OCI-LY7 (cell line): ENCODE results near the gene CELF4. TPM values are rescaled to one million over a fixed set of nuclear protein-coding genes. Genes with fewer than 3 reads are reported as not detected.

Source experiments
- BruUV-seq: library from RNA; stranded (reverse); fragments of 400-500 nt; replicated peaks from 2 replicates; lab custom pipeline; 2021; lab: Mats Ljungman, UMichigan
- CTCF ChIA-PET: fragments of 300-600 bp; sonication (Branson Sonifier 250); formaldehyde crosslinking; loops from one replicate; lab custom pipeline; 2022; ENCODE audit warnings: antibody characterized with exemption; ENCODE audit not compliant: unreplicated experiment; lab: Charles Lee
- POLR2A ChIA-PET: fragments of 300-600 bp; sonication (Branson Sonifier 250); formaldehyde crosslinking; loops from one replicate; lab custom pipeline; 2022; ENCODE audit warnings: antibody characterized with exemption; lab: Charles Lee
- DNase-seq: peaks from one replicate; pipeline ENCODE4 v3.0.0-alpha.2; 2015; ENCODE audit warnings: low spot score
- H2AFZ ChIP-seq: fragments of 200-600 bp; sonication (generic), shearing (Covaris generic); 2 replicates; pipeline ENCODE4 v1.6.1; 2014; ENCODE audit warnings: mild to moderate bottlenecking, antibody characterized with exemption, low read length, moderate library complexity
- H3K27ac ChIP-seq: fragments of 200-600 bp; sonication (generic); 2 replicates; pipeline ENCODE4 v1.5.1; 2014; ENCODE audit warnings: mixed run types, low read depth, mild to moderate bottlenecking, moderate library complexity, low read length, inconsistent platforms; ENCODE audit not compliant: poor library complexity, severe bottlenecking
- H3K36me3 ChIP-seq: fragments of 200-600 bp; sonication (generic); 2 replicates; pipeline ENCODE4 v1.6.1; 2014; ENCODE audit warnings: mild to moderate bottlenecking, antibody characterized with exemption, low read length, moderate library complexity, mixed read lengths; ENCODE audit not compliant: insufficient read depth
- H3K4me1 ChIP-seq: fragments of 200-600 bp; sonication (generic); 2 replicates; pipeline ENCODE4 v1.5.1; 2014; ENCODE audit warnings: mild to moderate bottlenecking, low read length; ENCODE audit not compliant: insufficient read depth, poor library complexity, severe bottlenecking
- H3K4me2 ChIP-seq: fragments of 200-600 bp; sonication (generic); 2 replicates; pipeline ENCODE4 v1.6.1; 2014; ENCODE audit warnings: mild to moderate bottlenecking, low read length
- H3K4me3 ChIP-seq: fragments of 200-600 bp; sonication (generic); 2 replicates; pipeline ENCODE4 v1.5.1; 2014; ENCODE audit warnings: mild to moderate bottlenecking, low read depth, low read length; ENCODE audit not compliant: poor library complexity, severe bottlenecking
- H3K79me2 ChIP-seq: fragments of 200-600 bp; sonication (generic); 2 replicates; pipeline ENCODE4 v1.6.1; 2016; ENCODE audit warnings: low read depth, mild to moderate bottlenecking, low read length, moderate library complexity, mixed read lengths; ENCODE audit not compliant: insufficient read depth
- H3K9me2 ChIP-seq: fragments of 200-600 bp; sonication (generic); 2 replicates; pipeline ENCODE4 v1.6.1; 2016; ENCODE audit warnings: mild to moderate bottlenecking, low read length, mixed read lengths; ENCODE audit not compliant: insufficient read depth
- H3K9me3 ChIP-seq: fragments of 200-600 bp; sonication (generic); 2 replicates; pipeline ENCODE4 v1.6.1; 2014; ENCODE audit warnings: mild to moderate bottlenecking, mixed run types, low read length, mixed read lengths
- H4K20me1 ChIP-seq: fragments of 200-600 bp; sonication (generic); 2 replicates; pipeline ENCODE4 v1.6.1; 2014; ENCODE audit warnings: mild to moderate bottlenecking, antibody characterized with exemption, low read length, moderate library complexity, mixed read lengths; ENCODE audit not compliant: insufficient read depth
- EZH2phosphoT487 ChIP-seq: fragments of 200-600 bp; sonication (generic); IDR thresholded peaks from 2 replicates; pipeline ENCODE4 v1.6.1; 2018; ENCODE audit warnings: low read depth, borderline replicate concordance, mild to moderate bottlenecking, mixed run types, antibody characterized with exemption, low read length, moderate library complexity, mixed read lengths
- intact Hi-C: fragments of 100-400 bp; cut with micrococcal nuclease; formaldehyde crosslinking; loops from one replicate; pipeline ENCODE4 v1.10.0; 2022; ENCODE audit not compliant: unreplicated experiment
- total RNA-seq, 2 experiments: library from RNA; depleted of rRNA in 1 of 2; stranded (reverse); fragments of >200 nt in 1 of 2; shearing (Covaris generic) in 1 of 2; gene quantifications; 2 replicates each; pipeline ENCODE4 v1.2.3, GENCODE V29; 2014 to 2022
- TF ChIP-seq, protein P1 (sequence below): fragments of 200-600 bp; sonication (generic); conservative IDR thresholded peaks from 2 replicates; pipeline ENCODE4 v1.5.1; 2014; ENCODE audit warnings: mild to moderate bottlenecking, antibody characterized with exemption, low read length, moderate library complexity, mixed read lengths

The CELF4 gene
- total RNA-seq, 2 experiments from 2014 or later: not detected

DNA sequence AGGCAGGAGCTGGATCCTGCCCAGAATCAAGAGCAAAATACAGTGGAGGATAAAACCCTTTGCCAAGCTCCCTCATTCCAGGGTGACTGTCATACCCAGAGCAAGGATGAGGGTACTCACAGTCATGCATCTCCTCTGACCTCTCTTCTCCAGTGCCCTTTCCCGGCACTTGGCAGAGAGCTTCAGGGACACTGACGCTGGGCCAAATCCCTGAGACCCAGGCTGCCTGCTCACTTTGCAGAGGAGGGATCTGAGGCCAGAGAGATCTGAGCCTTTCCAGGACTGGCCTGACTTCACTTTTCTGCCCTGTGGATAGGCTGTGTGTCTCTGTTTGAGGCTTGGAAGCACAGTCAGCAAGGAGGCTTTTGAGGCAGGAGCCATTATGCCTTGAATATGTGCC, 330.0 kb downstream of the CELF4 start:
- no TSS peak for BruUV-seq
- intact Hi-C loops: no loop called here
- TF ChIP-seq EZH2phosphoT487: no peak
- TF ChIP-seq, protein P1, sequence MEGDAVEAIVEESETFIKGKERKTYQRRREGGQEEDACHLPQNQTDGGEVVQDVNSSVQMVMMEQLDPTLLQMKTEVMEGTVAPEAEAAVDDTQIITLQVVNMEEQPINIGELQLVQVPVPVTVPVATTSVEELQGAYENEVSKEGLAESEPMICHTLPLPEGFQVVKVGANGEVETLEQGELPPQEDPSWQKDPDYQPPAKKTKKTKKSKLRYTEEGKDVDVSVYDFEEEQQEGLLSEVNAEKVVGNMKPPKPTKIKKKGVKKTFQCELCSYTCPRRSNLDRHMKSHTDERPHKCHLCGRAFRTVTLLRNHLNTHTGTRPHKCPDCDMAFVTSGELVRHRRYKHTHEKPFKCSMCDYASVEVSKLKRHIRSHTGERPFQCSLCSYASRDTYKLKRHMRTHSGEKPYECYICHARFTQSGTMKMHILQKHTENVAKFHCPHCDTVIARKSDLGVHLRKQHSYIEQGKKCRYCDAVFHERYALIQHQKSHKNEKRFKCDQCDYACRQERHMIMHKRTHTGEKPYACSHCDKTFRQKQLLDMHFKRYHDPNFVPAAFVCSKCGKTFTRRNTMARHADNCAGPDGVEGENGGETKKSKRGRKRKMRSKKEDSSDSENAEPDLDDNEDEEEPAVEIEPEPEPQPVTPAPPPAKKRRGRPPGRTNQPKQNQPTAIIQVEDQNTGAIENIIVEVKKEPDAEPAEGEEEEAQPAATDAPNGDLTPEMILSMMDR: no peak

DNA sequence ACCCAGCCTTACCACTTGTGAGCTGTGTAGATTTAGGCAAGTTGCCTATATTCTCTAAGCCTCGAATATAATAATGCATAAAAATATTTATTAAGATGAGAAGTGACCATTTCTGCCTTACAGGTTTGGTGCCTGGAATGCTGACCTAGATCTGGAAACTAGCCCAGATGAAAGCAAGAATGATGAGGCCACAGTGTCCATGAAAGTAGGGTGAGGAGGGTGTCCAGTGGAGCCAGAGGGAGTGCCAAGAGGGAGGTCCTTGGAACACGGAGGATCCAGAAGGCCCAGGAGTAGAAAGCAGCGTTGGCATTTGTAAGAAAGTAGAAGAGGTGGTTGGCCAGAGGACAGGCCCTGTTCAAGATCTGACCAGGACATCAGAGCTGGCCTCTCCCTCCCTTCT, 334.3 kb downstream of the CELF4 start:
- BruUV-seq: no TSS peak
- intact Hi-C loops: no loop called here
- no peaks in the 10 kb centered on the region for H3K9me3 ChIP-seq
- H3K79me2 ChIP-seq: no peaks in the 10 kb centered on the region
- ChIA-PET CTCF (no interaction called here), POLR2A (no interaction called here)
- H3K4me3 ChIP-seq: no peak overlapping the region
- no peak overlapping the region for H3K27ac ChIP-seq
- H3K4me1 ChIP-seq: no peaks in the 10 kb centered on the region
- H2AFZ ChIP-seq: no peak overlapping the region
- no peak for TF ChIP-seq EZH2phosphoT487
- TF ChIP-seq, protein P1: no peak
- DNase-seq: no peak
- no peaks in the 10 kb centered on the region for H3K36me3 ChIP-seq
- H3K9me2 ChIP-seq: no peaks in the 10 kb centered on the region
- H3K4me2 ChIP-seq: no peak overlapping the region
- H4K20me1 ChIP-seq: no peaks in the 10 kb centered on the region

More for the DNA sequence above, 330.0 kb downstream of the CELF4 start:
- no peaks in the 10 kb centered on the region for H4K20me1 ChIP-seq
- H3K27ac ChIP-seq: no peak overlapping the region
- no peak overlapping the region for H3K4me2 ChIP-seq
- H2AFZ ChIP-seq: no peak overlapping the region
- no peak for DNase-seq
- ChIA-PET CTCF (no interaction called here), POLR2A (no interaction called here)
- no peaks in the 10 kb centered on the region for H3K79me2 ChIP-seq
- H3K36me3 ChIP-seq: no peaks in the 10 kb centered on the region
- no peak overlapping the region for H3K4me3 ChIP-seq
- H3K4me1 ChIP-seq: no peaks in the 10 kb centered on the region
- no peaks in the 10 kb centered on the region for H3K9me2 ChIP-seq
- H3K9me3 ChIP-seq: no peaks in the 10 kb centered on the region

DNA sequence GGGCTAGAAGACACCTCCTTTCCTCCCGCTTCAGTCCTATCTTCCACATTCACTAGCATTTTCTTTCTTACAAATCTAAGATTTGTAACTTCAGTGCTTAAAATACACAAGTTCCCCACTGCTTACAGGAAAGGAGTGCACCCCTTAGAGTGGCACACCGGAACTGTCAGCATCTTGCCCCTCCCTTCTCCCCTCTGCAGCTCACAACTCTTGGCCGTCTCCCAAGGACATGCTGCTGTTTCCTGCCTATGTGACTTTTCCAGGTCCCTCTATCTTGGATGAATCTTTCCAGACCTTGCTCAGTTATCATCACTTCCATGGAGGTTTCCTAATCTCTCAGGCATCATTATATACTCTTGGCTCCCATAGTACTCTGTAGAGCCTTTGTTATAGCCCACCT, 334.8 kb downstream of the CELF4 start:
- no peaks in the 10 kb centered on the region for H4K20me1 ChIP-seq
- no TSS peak for BruUV-seq
- no peaks in the 10 kb centered on the region for H3K4me1 ChIP-seq
- TF ChIP-seq EZH2phosphoT487: no peak
- TF ChIP-seq, protein P1: no peak
- no peaks in the 10 kb centered on the region for H3K9me2 ChIP-seq
- no peaks in the 10 kb centered on the region for H3K79me2 ChIP-seq
- ChIA-PET POLR2A (no interaction called here), CTCF (no interaction called here)
- no peak overlapping the region for H2AFZ ChIP-seq
- no peak overlapping the region for H3K27ac ChIP-seq
- H3K4me2 ChIP-seq: no peak overlapping the region
- DNase-seq: no peak
- intact Hi-C loops: no loop called here
- H3K36me3 ChIP-seq: no peaks in the 10 kb centered on the region
- no peak overlapping the region for H3K4me3 ChIP-seq
- H3K9me3 ChIP-seq: no peaks in the 10 kb centered on the region
